DOHH2 (cell line): ENCODE results near the gene PSMB1.

Experiments
- CTCF ChIP-seq: fragments of 200-600 bp; sonication (generic); IDR thresholded peaks from one replicate; pipeline ENCODE4 v1.5.1; 2014; ENCODE audit warnings: antibody characterized with exemption, mild to moderate bottlenecking, low read depth, low read length; ENCODE audit not compliant: poor library complexity, severe bottlenecking
- EZH2phosphoT487 ChIP-seq: fragments of 200-600 bp; sonication (generic); IDR thresholded peaks from 2 replicates; pipeline ENCODE4 v1.6.1; 2017; ENCODE audit warnings: borderline replicate concordance, mild to moderate bottlenecking, antibody characterized with exemption, low read length, moderate library complexity, mixed read lengths

- TF ChIP-seq CTCF, result no peak
- no peak for TF ChIP-seq EZH2phosphoT487
Observed at GRCh38 chr6:170535004-170535403, 18.1 kb downstream of the PSMB1 start.
